CD4-positive, alpha-beta T cell (primary cell): Measurements from ENCODE around the gene CDK16. TPM values are rescaled to one million over a fixed set of nuclear protein-coding genes. Genes with fewer than 3 reads are reported as not detected.

Experiments
- ATAC-seq: fragments of 200-7000 bp; cut with Tn5 transposase; one replicate; pipeline ENCODE4 v1.10.0; 2022; ENCODE audit warnings: mild to moderate bottlenecking; ENCODE audit not compliant: poor library complexity
- CTCF ChIA-PET: fragments of 350-600 bp; sonication (Branson Sonifier 250); formaldehyde crosslinking; loops from one replicate; lab custom pipeline; 2021; ENCODE audit warnings: antibody characterized with exemption, inconsistent platforms; lab: Charles Lee
- POLR2A ChIA-PET: fragments of 350-600 bp; sonication (Branson Sonifier 250); formaldehyde crosslinking; loops from one replicate; lab custom pipeline; 2021; ENCODE audit warnings: antibody characterized with exemption, inconsistent platforms; lab: Charles Lee
- DNase-seq, 14 experiments: peaks; one replicate each; pipeline ENCODE4 v3.0.0-alpha.2; 2013 to 2020; ENCODE audit warnings: mixed read lengths in 2 of 14
- H3K27ac ChIP-seq, 2 donors: one replicate each; pipeline versions ENCODE4 v1.5.1 to v1.7.0; 2013; ENCODE audit warnings: low read length in 2 of 2, low read depth in 1 of 2, mild to moderate bottlenecking in 1 of 2
- H3K27me3 ChIP-seq, 2 experiments: 1 replicate in 1 of 2; 2 replicates in 1 of 2; pipeline versions ENCODE4 v1.6.1 to v1.7.0; 2013; ENCODE audit warnings: low read length in 2 of 2, control low read depth in 1 of 2, mild to moderate bottlenecking in 1 of 2, moderate library complexity in 1 of 2; ENCODE audit not compliant: insufficient read depth in 2 of 2, control insufficient read depth in 1 of 2
- H3K36me3 ChIP-seq: one replicate; pipeline ENCODE4 v1.6.1; 2013; ENCODE audit warnings: low read length, control low read depth; ENCODE audit not compliant: insufficient read depth
- H3K4me1 ChIP-seq: one replicate; pipeline ENCODE4 v1.6.1; 2013; ENCODE audit warnings: low read length, control low read depth; ENCODE audit not compliant: insufficient read depth
- H3K4me3 ChIP-seq: one replicate; pipeline ENCODE4 v1.5.1; 2013; ENCODE audit warnings: mild to moderate bottlenecking, low read length, moderate library complexity
- H3K9me3 ChIP-seq, 2 experiments: 1 replicate in 1 of 2; 2 replicates in 1 of 2; pipeline versions ENCODE4 v1.6.1 to v1.7.0; 2013; ENCODE audit warnings: low read length in 2 of 2, mild to moderate bottlenecking in 2 of 2, control low read depth in 1 of 2, moderate library complexity in 1 of 2; ENCODE audit not compliant: control insufficient read depth in 1 of 2, insufficient read depth in 1 of 2
- H3K27ac Mint-ChIP-seq: one replicate; pipeline ENCODE4 v1.8.0; 2020; ENCODE audit warnings: mixed read lengths
- H3K27me3 Mint-ChIP-seq: one replicate; pipeline ENCODE4 v1.8.0; 2021; ENCODE audit warnings: mixed read lengths
- H3K36me3 Mint-ChIP-seq: one replicate; pipeline ENCODE4 v1.8.0; 2021; ENCODE audit warnings: low read depth, mixed read lengths
- H3K4me1 Mint-ChIP-seq: one replicate; pipeline ENCODE4 v1.8.0; 2021; ENCODE audit warnings: low read depth, mixed read lengths
- H3K4me3 Mint-ChIP-seq: one replicate; pipeline ENCODE4 v1.8.0; 2020; ENCODE audit warnings: mild to moderate bottlenecking, mixed read lengths
- H3K9me3 Mint-ChIP-seq: one replicate; pipeline ENCODE4 v1.8.0; 2020; ENCODE audit warnings: mixed read lengths
- intact Hi-C, 2 experiments: fragments of 100-400 bp; cut with DNase I in 1 of 2; cut with micrococcal nuclease in 1 of 2; formaldehyde crosslinking; loops; one replicate each; pipeline versions ENCODE4 v1.15.1 to v1.9.0; 2023 to 2025; cut with DNase I, micrococcal nuclease
- total RNA-seq, 174 experiments: library from RNA in 2 of 174; stranded (reverse) in 2 of 174; gene quantifications; one replicate each; pipeline ENCODE4 v1.2.3 and lab custom pipeline; 2021 to 2026
- TF ChIP-seq, protein P1 (sequence below): fragments of 200-600 bp; IDR thresholded peaks from one replicate; pipeline ENCODE4 v1.8.0; 2022; ENCODE audit warnings: antibody characterized with exemption, mild to moderate bottlenecking

CDK16 gene
- total RNA-seq, 2 experiments from 2014 or later: 182 to 190 TPM

- H3K27ac Mint-ChIP-seq: no peak overlapping the region
- peaks cover 86% of the 10 kb centered on the region for H3K36me3 Mint-ChIP-seq
- peaks cover 4% of the 10 kb centered on the region for H3K4me1 Mint-ChIP-seq
- intact Hi-C loops: no loop called here
- peaks cover 89% of the 10 kb centered on the region for H3K36me3 ChIP-seq
- no peak overlapping the region for H3K4me3 Mint-ChIP-seq
- TF ChIP-seq, protein P1, sequence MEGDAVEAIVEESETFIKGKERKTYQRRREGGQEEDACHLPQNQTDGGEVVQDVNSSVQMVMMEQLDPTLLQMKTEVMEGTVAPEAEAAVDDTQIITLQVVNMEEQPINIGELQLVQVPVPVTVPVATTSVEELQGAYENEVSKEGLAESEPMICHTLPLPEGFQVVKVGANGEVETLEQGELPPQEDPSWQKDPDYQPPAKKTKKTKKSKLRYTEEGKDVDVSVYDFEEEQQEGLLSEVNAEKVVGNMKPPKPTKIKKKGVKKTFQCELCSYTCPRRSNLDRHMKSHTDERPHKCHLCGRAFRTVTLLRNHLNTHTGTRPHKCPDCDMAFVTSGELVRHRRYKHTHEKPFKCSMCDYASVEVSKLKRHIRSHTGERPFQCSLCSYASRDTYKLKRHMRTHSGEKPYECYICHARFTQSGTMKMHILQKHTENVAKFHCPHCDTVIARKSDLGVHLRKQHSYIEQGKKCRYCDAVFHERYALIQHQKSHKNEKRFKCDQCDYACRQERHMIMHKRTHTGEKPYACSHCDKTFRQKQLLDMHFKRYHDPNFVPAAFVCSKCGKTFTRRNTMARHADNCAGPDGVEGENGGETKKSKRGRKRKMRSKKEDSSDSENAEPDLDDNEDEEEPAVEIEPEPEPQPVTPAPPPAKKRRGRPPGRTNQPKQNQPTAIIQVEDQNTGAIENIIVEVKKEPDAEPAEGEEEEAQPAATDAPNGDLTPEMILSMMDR: no peak
- no peaks in the 10 kb centered on the region for H3K9me3 ChIP-seq
- H3K27me3 Mint-ChIP-seq: no peaks in the 10 kb centered on the region
- peaks cover 5% of the 10 kb centered on the region for H3K4me1 ChIP-seq
- no peaks in the 10 kb centered on the region for H3K9me3 Mint-ChIP-seq
- POLR2A ChIA-PET: no interaction called here
- no peak overlapping the region for H3K4me3 ChIP-seq
- DNase-seq (no peak), ATAC-seq (no peak)
- CTCF ChIA-PET: interaction anchor here (0.8 kb wide), 1 partner anchor 12 kb away, joined by 3 read pairs; no protein-coding TSS in a partner anchor
- no peaks in the 10 kb centered on the region for H3K27me3 ChIP-seq
- no peak overlapping the region for H3K27ac ChIP-seq
Measured at GRCh38 chrX:47202877-47203276, 15.6 kb upstream of the CDK16 start.

DNA sequence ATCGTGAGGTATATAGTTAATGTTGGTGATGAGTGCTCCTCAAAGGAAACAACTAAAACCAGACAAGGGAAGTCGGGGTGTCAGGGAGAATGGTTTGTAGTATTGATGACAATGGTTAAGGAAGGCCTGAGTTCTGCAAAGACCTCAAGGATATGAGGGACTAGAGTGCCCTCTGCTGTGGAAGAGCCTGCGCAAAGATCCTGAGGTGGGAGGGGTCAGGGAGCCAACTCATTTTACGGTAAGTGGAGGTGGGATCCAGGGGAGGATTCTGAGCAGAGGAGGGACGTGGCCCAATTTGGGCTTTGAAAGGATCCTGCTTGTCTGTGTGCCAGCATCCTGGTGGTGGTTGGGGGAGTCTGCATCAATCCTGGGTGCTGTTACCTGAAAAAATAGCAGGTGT is 13.5 kb upstream of the CDK16 start:
- ChIA-PET CTCF (no interaction called here), POLR2A (interaction anchor here (1.3 kb wide), 1 partner anchor 12 kb away, joined by 4 read pairs; no protein-coding TSS in a partner anchor)
- peaks cover 87% of the 10 kb centered on the region for H3K36me3 ChIP-seq
- ATAC-seq (no peak), DNase-seq (no peak)
- Mint-ChIP-seq H3K4me3 (no peak overlapping the region), H3K9me3 (no peaks in the 10 kb centered on the region), H3K27me3 (no peaks in the 10 kb centered on the region), H3K27ac (no peak overlapping the region), H3K36me3 (peaks cover 82% of the 10 kb centered on the region), H3K4me1 (no peaks in the 10 kb centered on the region)
- H3K27me3 ChIP-seq: no peaks in the 10 kb centered on the region
- intact Hi-C loops: no loop called here
- H3K4me1 ChIP-seq: no peaks in the 10 kb centered on the region
- H3K27ac ChIP-seq: no peak overlapping the region
- H3K9me3 ChIP-seq: no peaks in the 10 kb centered on the region
- H3K4me3 ChIP-seq: no peak overlapping the region
- TF ChIP-seq, protein P1: no peak

DNA sequence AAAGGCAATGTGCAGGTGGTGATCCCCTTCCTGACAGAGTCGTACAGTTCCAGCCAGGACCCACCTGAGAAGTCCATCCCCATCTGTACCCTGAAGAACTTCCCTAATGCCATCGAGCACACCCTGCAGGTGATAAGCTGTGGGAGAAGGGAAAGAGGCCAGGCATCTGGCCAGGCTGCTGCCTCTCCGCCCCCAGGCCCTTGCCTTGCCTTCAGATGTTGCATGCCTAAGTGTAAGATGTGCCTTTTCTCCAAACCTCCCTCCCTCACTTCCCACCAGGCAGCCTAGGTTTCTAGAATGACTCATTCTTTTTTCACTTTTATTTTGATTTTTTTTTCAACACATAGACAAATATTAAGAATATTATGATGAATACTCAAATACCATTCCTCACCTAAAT is 12.2 kb upstream of the CDK16 start:
- Histone ChIP-seq H3K27ac (no peak overlapping the region), H3K4me3 (no peak overlapping the region), H3K27me3 (no peaks in the 10 kb centered on the region), H3K4me1 (no peaks in the 10 kb centered on the region), H3K36me3 (peaks cover 87% of the 10 kb centered on the region), H3K9me3 (no peaks in the 10 kb centered on the region)
- DNase-seq (no peak), ATAC-seq (no peak)
- ChIA-PET CTCF (interaction anchor here (0.9 to 1.4 kb wide), 2 partner anchors 106 to 179 kb away, joined by 3 to 4 read pairs; no protein-coding TSS in a partner anchor), POLR2A (interaction anchor here (1.3 kb wide), 1 partner anchor 11 kb away, joined by 4 read pairs; no protein-coding TSS in a partner anchor)
- TF ChIP-seq, protein P1: no peak
- Mint-ChIP-seq H3K4me3 (no peak overlapping the region), H3K27me3 (no peaks in the 10 kb centered on the region), H3K4me1 (no peaks in the 10 kb centered on the region), H3K9me3 (no peaks in the 10 kb centered on the region), H3K36me3 (peaks cover 79% of the 10 kb centered on the region), H3K27ac (no peak overlapping the region)
- intact Hi-C loops: no loop called here
